ENCODE results near the gene RBFOX2.

The RBFOX2 gene

DNA sequence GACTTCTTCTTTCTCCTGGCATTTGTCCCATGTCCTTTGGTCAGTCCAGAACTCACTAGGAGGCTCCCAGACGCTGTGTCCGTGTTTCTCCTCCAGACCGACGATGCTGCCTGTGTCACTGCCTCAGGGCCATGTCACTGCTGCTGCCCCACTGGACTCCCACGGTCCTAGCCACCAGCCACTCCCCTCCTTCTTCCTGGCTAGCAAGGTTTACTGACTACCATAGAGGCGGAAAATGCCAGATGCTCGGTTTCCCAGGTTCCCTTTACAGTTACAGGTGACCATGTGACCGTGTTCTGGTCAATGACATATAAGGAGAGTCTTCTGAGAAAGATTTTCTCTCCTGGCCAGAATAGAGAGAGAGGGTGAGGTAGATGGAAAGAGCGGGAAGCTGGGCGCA lies 40.7 kb upstream of the RBFOX2 start:
- H3K9me3 ChIP-seq: no peaks in the 10 kb centered on the region
- no peaks in the 10 kb centered on the region for H3K36me3 ChIP-seq
- TF ChIP-seq, protein P1, sequence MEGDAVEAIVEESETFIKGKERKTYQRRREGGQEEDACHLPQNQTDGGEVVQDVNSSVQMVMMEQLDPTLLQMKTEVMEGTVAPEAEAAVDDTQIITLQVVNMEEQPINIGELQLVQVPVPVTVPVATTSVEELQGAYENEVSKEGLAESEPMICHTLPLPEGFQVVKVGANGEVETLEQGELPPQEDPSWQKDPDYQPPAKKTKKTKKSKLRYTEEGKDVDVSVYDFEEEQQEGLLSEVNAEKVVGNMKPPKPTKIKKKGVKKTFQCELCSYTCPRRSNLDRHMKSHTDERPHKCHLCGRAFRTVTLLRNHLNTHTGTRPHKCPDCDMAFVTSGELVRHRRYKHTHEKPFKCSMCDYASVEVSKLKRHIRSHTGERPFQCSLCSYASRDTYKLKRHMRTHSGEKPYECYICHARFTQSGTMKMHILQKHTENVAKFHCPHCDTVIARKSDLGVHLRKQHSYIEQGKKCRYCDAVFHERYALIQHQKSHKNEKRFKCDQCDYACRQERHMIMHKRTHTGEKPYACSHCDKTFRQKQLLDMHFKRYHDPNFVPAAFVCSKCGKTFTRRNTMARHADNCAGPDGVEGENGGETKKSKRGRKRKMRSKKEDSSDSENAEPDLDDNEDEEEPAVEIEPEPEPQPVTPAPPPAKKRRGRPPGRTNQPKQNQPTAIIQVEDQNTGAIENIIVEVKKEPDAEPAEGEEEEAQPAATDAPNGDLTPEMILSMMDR (IDR thresholded peaks at IDR 0.05; ENCODE audit: low read depth, low read length): no peak
- peaks cover 9% of the 10 kb centered on the region for H3K4me1 ChIP-seq
- no peaks in the 10 kb centered on the region for H3K27me3 ChIP-seq
- H3K4me3 ChIP-seq (ENCODE audit: low read depth, low read length): no peak overlapping the region
- DNase-seq: no peak

DNA sequence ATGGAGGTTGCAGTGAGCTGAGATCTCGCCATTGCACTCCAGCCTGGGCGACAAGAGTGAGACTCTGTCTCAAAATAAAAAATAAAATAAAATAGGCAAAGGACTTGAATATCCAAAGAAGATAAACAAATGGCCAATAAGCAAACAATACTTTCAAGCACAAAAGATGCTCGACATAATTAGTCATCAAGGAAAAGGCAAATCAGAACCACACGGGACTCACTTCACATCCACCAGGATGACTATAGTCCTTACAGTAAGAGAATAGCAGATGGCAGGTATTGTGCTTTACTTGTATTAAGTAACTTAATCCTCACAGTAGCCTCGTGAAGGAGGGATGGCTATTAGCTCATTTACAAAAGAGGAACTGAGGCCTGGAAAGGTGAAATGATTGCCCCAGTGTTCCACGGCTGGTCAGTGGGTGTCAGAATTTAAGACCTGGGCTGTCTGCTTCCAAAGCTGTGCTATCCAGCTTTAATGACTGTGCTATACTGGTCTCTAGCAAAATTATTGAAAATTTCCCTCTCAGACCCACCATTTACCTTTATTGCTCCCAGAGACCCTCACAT lies 40.2 kb upstream of the RBFOX2 start:
- no peaks in the 10 kb centered on the region for H3K9me3 ChIP-seq
- H3K4me1 ChIP-seq: peaks cover 9% of the 10 kb centered on the region
- H3K36me3 ChIP-seq: no peaks in the 10 kb centered on the region
- TF ChIP-seq, protein P1 (IDR thresholded peaks at IDR 0.05; ENCODE audit: low read depth, low read length): no peak
- no peak for DNase-seq
- no peak overlapping the region for H3K4me3 ChIP-seq (ENCODE audit: low read depth, low read length)
- no peaks in the 10 kb centered on the region for H3K27me3 ChIP-seq

DNA sequence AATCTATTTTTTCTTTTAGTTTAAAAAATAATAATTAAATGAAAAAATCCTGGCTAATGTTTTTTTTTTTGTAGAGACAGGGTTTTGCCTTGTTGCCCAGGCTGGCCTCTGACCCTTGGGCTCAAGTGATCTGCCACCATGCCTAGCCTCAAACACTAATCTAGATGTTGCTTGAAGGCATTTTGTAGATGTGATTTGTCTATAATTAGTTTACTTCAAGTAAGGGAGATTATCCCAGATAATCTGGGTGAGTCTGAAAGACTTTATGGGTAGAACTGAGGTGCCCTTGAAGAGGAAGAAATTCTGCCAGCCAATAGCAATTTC lies 38.6 kb upstream of the RBFOX2 start:
- DNase-seq: no peak
- Histone ChIP-seq H3K9me3 (no peaks in the 10 kb centered on the region), H3K36me3 (no peaks in the 10 kb centered on the region), H3K4me3 (ENCODE audit: low read depth, low read length) (no peak overlapping the region), H3K4me1 (peaks cover 9% of the 10 kb centered on the region), H3K27me3 (no peaks in the 10 kb centered on the region)
- TF ChIP-seq, protein P1 (IDR thresholded peaks at IDR 0.05; ENCODE audit: low read depth, low read length): no peak

DNA sequence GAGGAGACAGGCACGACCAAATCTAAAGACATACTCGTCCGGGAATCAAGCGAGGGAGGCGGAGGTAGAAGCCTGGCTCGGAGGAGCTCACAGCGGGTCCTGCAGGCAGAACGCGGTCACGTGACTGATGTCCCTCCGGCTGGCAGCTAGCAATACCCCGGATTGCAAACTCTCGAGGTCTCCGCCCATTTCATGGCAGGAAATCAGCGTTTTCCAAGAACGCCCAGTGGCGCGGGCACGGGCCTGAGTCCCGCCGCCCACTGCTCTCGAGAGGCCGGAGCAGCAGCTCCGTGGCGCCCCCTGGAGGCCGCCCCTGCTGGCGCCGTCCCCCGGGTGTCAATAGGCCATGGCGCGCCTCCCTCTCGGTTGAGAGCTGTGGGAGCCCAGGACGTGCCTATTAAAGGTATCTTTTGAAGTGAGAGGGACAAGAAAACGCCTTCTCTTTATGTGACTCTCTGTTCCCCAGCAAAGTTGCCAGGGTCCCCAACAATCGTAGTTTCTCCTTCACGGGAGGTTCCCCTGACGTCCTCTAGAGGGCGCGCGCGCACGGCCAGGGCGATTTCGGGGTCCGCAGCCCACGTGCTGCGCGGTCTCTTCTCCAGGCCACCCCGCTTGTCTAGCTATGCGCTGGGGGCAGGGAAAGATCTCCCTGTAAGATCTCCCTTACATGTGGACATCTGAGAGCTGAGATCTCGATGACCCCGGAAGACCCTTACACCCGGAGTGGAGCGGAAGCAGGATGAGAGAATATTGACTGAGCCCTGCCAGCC lies 37.3 kb upstream of the RBFOX2 start:
- TF ChIP-seq, protein P1 (IDR thresholded peaks at IDR 0.05; ENCODE audit: low read depth, low read length): peak; percentile 99
- peak overlapping the region; percentile 57 for H3K4me3 ChIP-seq (ENCODE audit: low read depth, low read length)
- H3K36me3 ChIP-seq: no peaks in the 10 kb centered on the region
- no peaks in the 10 kb centered on the region for H3K9me3 ChIP-seq
- no peaks in the 10 kb centered on the region for H3K27me3 ChIP-seq
- H3K4me1 ChIP-seq: peaks cover 9% of the 10 kb centered on the region
- DNase-seq: peak; percentile 99

DNA sequence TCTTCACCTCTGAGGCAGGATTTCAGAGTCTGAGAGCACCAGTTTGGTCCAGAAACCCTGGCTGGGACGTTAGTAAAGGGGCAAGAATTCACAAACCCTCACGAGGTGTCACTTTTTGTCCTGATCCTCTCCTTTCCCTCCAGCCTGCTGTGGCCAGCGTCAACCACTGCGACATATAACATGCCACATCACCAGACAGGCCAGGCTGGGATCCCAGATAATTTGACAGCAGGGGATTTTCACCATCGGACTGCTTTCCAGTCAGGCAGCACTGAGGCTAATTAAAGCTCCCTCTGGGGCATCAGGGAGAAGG lies 36.8 kb upstream of the RBFOX2 start:
- TF ChIP-seq, protein P1 (IDR thresholded peaks at IDR 0.05; ENCODE audit: low read depth, low read length): no peak
- Histone ChIP-seq H3K4me1 (peaks cover 9% of the 10 kb centered on the region), H3K4me3 (ENCODE audit: low read depth, low read length) (peak overlapping the region; percentile 57), H3K27me3 (no peaks in the 10 kb centered on the region), H3K36me3 (no peaks in the 10 kb centered on the region), H3K9me3 (no peaks in the 10 kb centered on the region)
- no peak for DNase-seq

DNA sequence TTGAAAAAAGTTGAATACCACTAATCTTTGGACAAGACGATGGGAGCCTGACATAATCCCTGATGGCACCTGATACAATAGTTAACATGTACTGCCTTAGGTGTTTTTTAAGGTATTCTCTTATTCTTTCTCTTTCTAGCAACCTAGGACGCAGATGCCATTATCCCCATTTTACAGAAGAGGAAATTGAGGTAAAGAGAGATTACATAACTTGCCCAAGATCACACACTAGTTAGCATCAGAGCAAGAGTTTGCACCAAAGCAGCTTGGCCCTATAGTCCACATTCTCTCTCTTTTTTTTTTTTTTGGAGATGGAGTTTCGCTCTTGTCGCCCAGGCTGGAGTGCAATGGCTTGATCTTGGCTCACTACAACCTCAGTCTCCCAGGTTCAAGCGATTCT lies 35.7 kb upstream of the RBFOX2 start:
- TF ChIP-seq, protein P1 (IDR thresholded peaks at IDR 0.05; ENCODE audit: low read depth, low read length): no peak

More for the DNA sequence above, 35.7 kb upstream of the RBFOX2 start:
- DNase-seq: no peak
- Histone ChIP-seq H3K27me3 (no peaks in the 10 kb centered on the region), H3K4me1 (peaks cover 9% of the 10 kb centered on the region), H3K9me3 (no peaks in the 10 kb centered on the region), H3K36me3 (no peaks in the 10 kb centered on the region), H3K4me3 (ENCODE audit: low read depth, low read length) (no peak overlapping the region)

Measured in BE2C (cell line).